Measurements from ENCODE around the gene FARS2. TPM values are rescaled to one million over a fixed set of nuclear protein-coding genes. Genes with fewer than 3 reads are reported as not detected.

Gene FARS2
- total and polyA plus RNA-seq, 4 donors = 9.2 to 31.4 (median 19.4) TPM

- no peaks in the 10 kb centered on the region for H3K9me3 ChIP-seq (ENCODE audit: control insufficient read depth in 4 of 4, insufficient read depth in 3 of 4, low read length in 3 of 4)
- no peak overlapping the region for H3K9ac ChIP-seq (ENCODE audit: insufficient read depth in 1 of 2, low read length in 2 of 2)
- peaks cover 0 to 10% (median 0%) of the 10 kb centered on the region in 5 donors for H3K4me1 ChIP-seq (ENCODE audit: control insufficient read depth in 5 of 5, insufficient read depth in 5 of 5, low read length in 5 of 5)
- 87 to 91% methylated on average over 12 of the region's 12 CpGs for WGBS, 2 donors
- DNase-seq (no peak), ATAC-seq (ENCODE audit: insufficient read depth, low FRiP score) (no peak)
- H3K4me3 ChIP-seq = no peak overlapping the region
- H3K36me3 ChIP-seq (ENCODE audit: control insufficient read depth in 4 of 4, insufficient read depth in 4 of 4, low read length in 4 of 4) = peaks cover 0 to 9% (median 2%) of the 10 kb centered on the region in 4 donors
- TF ChIP-seq, protein P1, sequence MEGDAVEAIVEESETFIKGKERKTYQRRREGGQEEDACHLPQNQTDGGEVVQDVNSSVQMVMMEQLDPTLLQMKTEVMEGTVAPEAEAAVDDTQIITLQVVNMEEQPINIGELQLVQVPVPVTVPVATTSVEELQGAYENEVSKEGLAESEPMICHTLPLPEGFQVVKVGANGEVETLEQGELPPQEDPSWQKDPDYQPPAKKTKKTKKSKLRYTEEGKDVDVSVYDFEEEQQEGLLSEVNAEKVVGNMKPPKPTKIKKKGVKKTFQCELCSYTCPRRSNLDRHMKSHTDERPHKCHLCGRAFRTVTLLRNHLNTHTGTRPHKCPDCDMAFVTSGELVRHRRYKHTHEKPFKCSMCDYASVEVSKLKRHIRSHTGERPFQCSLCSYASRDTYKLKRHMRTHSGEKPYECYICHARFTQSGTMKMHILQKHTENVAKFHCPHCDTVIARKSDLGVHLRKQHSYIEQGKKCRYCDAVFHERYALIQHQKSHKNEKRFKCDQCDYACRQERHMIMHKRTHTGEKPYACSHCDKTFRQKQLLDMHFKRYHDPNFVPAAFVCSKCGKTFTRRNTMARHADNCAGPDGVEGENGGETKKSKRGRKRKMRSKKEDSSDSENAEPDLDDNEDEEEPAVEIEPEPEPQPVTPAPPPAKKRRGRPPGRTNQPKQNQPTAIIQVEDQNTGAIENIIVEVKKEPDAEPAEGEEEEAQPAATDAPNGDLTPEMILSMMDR (IDR thresholded peaks at IDR 0.05; ENCODE audit: control extremely low read depth, extremely low read depth) = no peak
- H3K27ac ChIP-seq (ENCODE audit: low read depth in 1 of 2, low read length in 1 of 2) = no peak overlapping the region
- no peaks in the 10 kb centered on the region for H3K27me3 ChIP-seq (ENCODE audit: control insufficient read depth in 3 of 3, insufficient read depth in 3 of 3, low read length in 2 of 3)
Measured at GRCh38 chr6:5243069-5243468, 18.2 kb upstream of the FARS2 start.

DNA sequence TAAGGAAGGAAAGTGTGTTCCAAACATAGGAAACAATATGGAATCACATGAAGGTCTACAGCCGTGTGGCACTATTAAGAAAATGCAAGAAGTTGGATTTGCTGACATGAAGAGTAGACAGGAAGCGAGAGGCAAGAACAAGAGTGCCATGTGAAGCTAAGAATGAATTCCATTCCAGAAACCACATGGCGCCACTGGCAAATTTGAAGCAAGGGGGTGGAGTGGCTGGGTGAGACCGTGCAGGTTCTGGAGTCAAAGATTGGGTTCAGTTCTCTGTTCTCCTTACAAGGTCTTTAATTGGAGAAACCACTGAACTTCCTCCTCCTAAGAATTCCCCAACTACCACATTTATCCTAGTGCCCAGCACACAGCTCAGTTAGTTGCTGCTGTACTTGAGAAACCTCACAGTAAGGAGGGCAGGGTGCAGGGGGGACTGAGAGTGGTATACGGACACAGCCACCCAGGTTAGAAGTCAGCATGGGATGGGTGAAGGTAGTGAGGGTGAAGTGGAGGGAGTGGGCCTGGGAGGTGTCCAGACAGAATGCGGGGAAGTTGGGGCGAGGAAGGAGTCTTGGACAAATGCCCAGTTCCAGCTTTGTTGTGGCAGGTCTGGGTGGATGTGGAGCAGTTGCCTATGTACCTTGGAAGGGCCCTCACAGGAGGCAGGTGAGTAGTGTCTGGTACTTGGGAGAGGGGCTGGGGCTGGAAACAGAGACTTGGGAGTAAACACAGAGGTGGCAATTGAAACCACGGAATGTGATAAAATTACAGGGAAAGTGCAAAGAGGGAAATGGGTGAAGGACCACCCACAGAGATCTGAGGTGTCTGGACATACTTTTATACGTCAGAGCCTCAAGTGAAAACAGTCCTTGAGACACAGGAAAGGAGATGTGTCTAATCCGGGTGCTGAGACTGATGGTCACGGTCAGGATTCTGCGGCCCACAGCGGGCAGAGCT lies 14.9 kb upstream of the FARS2 start:
- Histone ChIP-seq H3K9me3 (ENCODE audit: control insufficient read depth in 4 of 4, insufficient read depth in 3 of 4, low read length in 3 of 4) (no peaks in the 10 kb centered on the region), H3K4me1 (ENCODE audit: control insufficient read depth in 5 of 5, insufficient read depth in 5 of 5, low read length in 5 of 5) (peaks cover 0 to 8% (median 0%) of the 10 kb centered on the region in 5 donors), H3K27me3 (ENCODE audit: control insufficient read depth in 3 of 3, insufficient read depth in 3 of 3, low read length in 2 of 3) (no peaks in the 10 kb centered on the region), H3K4me3 (no peak overlapping the region), H3K27ac (ENCODE audit: low read depth in 1 of 2, low read length in 1 of 2) (no peak overlapping the region), H3K9ac (ENCODE audit: insufficient read depth in 1 of 2, low read length in 2 of 2) (peak overlapping the region in 1 of 2 donors; percentile 8), H3K36me3 (ENCODE audit: control insufficient read depth in 4 of 4, insufficient read depth in 4 of 4, low read length in 4 of 4) (peaks cover 0 to 3% (median 1%) of the 10 kb centered on the region in 4 donors)
- ATAC-seq (ENCODE audit: insufficient read depth, low FRiP score) (peak; percentile 34), DNase-seq (peak; percentile 36 to 58 (median 55))
- WGBS, 2 donors = 73 to 82% methylated on average over 13 of the region's 13 CpGs
- TF ChIP-seq, protein P1 (IDR thresholded peaks at IDR 0.05; ENCODE audit: control extremely low read depth, extremely low read depth) = no peak

DNA sequence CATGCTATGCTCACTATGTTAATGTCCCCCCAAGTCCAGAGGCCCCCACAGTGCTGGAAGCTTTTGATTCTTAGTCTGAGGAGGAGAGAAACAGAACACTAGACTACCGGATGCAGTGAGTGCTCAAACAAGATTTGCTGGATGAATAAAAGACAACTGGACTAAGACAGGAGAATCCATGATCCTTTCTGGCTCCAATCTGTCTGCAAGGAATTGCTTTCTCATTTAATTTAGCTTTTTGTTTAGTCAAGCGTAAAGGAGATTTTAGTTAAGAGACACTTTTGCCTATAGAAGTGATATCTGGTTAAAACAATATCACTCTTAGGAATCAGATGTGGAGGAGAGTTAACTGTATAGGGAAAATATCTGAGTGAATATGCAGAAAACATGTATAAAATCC lies 14.1 kb upstream of the FARS2 start:
- TF ChIP-seq, protein P1 (IDR thresholded peaks at IDR 0.05; ENCODE audit: control extremely low read depth, extremely low read depth) = no peak
- no peaks in the 10 kb centered on the region for H3K27me3 ChIP-seq (ENCODE audit: control insufficient read depth in 3 of 3, insufficient read depth in 3 of 3, low read length in 2 of 3)
- peak overlapping the region in 1 of 2 donors; percentile 8 for H3K9ac ChIP-seq (ENCODE audit: insufficient read depth in 1 of 2, low read length in 2 of 2)
- H3K4me1 ChIP-seq (ENCODE audit: control insufficient read depth in 5 of 5, insufficient read depth in 5 of 5, low read length in 5 of 5) = peaks cover 0 to 8% (median 0%) of the 10 kb centered on the region in 5 donors
- H3K27ac ChIP-seq (ENCODE audit: low read depth in 1 of 2, low read length in 1 of 2) = no peak overlapping the region
- WGBS, 2 donors = 92 to 94% methylated on average over 2 of the region's 2 CpGs
- H3K4me3 ChIP-seq = no peak overlapping the region
- no peaks in the 10 kb centered on the region for H3K9me3 ChIP-seq (ENCODE audit: control insufficient read depth in 4 of 4, insufficient read depth in 3 of 4, low read length in 3 of 4)
- DNase-seq (no peak), ATAC-seq (ENCODE audit: insufficient read depth, low FRiP score) (no peak)
- H3K36me3 ChIP-seq (ENCODE audit: control insufficient read depth in 4 of 4, insufficient read depth in 4 of 4, low read length in 4 of 4) = peaks cover 0 to 8% (median 2%) of the 10 kb centered on the region in 4 donors
